GM12891 (cell line): ENCODE data around the gene ZEB2.

Experiments
- POLR2A ChIP-seq: IDR thresholded peaks from 2 replicates; pipeline ENCODE4 v1.6.1; 2011; ENCODE audit warnings: low read depth, low read length, control low read depth
- POLR2AphosphoS5 ChIP-seq: IDR thresholded peaks from 2 replicates; pipeline ENCODE4 v1.6.1; 2011; ENCODE audit warnings: low read depth, low read length, control low read depth
- POU2F2 ChIP-seq: IDR thresholded peaks from 2 replicates; pipeline ENCODE4 v1.6.1; 2011; ENCODE audit warnings: low read depth, mild to moderate bottlenecking, control low read depth, low read length, moderate library complexity
- SPI1 ChIP-seq: IDR thresholded peaks from 2 replicates; pipeline ENCODE4 v1.6.1; 2011; ENCODE audit warnings: low read depth, low read length, control low read depth
- TAF1 ChIP-seq: IDR thresholded peaks from 2 replicates; pipeline ENCODE4 v1.6.1; 2011; ENCODE audit warnings: low read depth, low read length, control low read depth

DNA sequence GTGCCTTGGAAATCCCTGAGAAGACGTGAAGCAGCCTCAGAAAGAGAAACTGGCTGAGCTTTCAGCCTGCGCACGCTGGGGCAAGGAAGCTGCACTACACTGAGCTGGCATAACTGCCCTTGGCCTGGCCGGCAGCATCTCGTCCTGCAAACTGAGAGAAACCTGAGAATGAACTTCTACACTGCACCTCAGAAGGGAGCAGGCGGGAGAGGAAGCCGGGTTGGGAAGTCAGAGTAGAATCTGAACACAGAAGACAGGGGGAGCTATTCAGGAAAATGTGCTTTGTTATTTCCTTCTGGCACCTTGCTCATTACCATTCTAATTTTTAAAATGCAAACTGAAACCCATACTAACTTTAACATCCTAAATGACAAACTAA, 70.9 kb downstream of the ZEB2 start:
- TF ChIP-seq POLR2A (no peak), TAF1 (no peak), POLR2AphosphoS5 (no peak), POU2F2 (no peak), SPI1 (no peak)
